K562 (cell line): ENCODE results near the gene PLIN5. TPM values are rescaled to one million over a fixed set of nuclear protein-coding genes. Genes with fewer than 3 reads are reported as not detected.

Experiments used
- BRF1 ChIP-seq: IDR thresholded peaks from 3 replicates; pipeline ENCODE4 v1.6.1; 2011; ENCODE audit warnings: borderline replicate concordance, mild to moderate bottlenecking; ENCODE audit not compliant: insufficient read length; ENCODE audit errors: extremely low read depth
- CBX3 ChIP-seq, 2 experiments: IDR thresholded peaks; 1 replicate in 1 of 2; 2 replicates in 1 of 2; pipeline ENCODE4 v1.6.1; 2012; ENCODE audit warnings: inconsistent platforms in 2 of 2, low read length in 2 of 2, borderline replicate concordance in 1 of 2, control low read depth in 1 of 2
- CHD2 ChIP-seq: IDR thresholded peaks from 2 replicates; pipeline ENCODE4 v1.6.1; 2011; ENCODE audit warnings: low read depth, low read length
- DEAF1 ChIP-seq: fragments of 450-650 bp; formaldehyde crosslinking; IDR thresholded peaks from 2 replicates; pipeline ENCODE4 v1.4.0; 2020; ENCODE audit warnings: mild to moderate bottlenecking, moderate library complexity
- DLX4 ChIP-seq: fragments of 250-450 bp; sonication (Bioruptor Pico); IDR thresholded peaks from 2 replicates; pipeline ENCODE4 v1.6.1; 2021; ENCODE audit warnings: mild to moderate bottlenecking
- KDM1A ChIP-seq, 2 experiments: fragments of 450-650 bp; IDR thresholded peaks; 2 replicates each; pipeline ENCODE4 v1.6.1; 2016; ENCODE audit warnings: mild to moderate bottlenecking in 2 of 2
- RBM25 ChIP-seq: fragments of 200-400 bp; formaldehyde crosslinking; IDR thresholded peaks from 2 replicates; pipeline ENCODE4 v1.6.1; 2018; ENCODE audit warnings: low read length, low read depth, moderate library complexity; ENCODE audit not compliant: severe bottlenecking
- RCOR1 ChIP-seq, 2 experiments: IDR thresholded peaks; 2 replicates each; pipeline ENCODE4 v1.6.1; 2012; ENCODE audit warnings: low read depth in 2 of 2, low read length in 2 of 2, borderline replicate concordance in 1 of 2, improper control_type of control experiment in 1 of 2
- SIRT6 ChIP-seq: IDR thresholded peaks from one replicate; pipeline ENCODE4 v1.6.1; 2012; ENCODE audit warnings: low read depth, mild to moderate bottlenecking, control low read depth, inconsistent platforms, low read length, moderate library complexity
- ZNF407 ChIP-seq: fragments of 450-650 bp; IDR thresholded peaks from 2 replicates; pipeline ENCODE4 v1.6.1; 2016; ENCODE audit warnings: low read depth
- ZNF583 ChIP-seq: fragments of 250-450 bp; sonication (Bioruptor Pico); IDR thresholded peaks from 2 replicates; pipeline ENCODE4 v1.4.0; 2020
- ZNF592 ChIP-seq: fragments of 450-650 bp; IDR thresholded peaks from 2 replicates; pipeline ENCODE4 v1.6.1; 2017; ENCODE audit warnings: antibody characterized with exemption, mild to moderate bottlenecking
- polyA plus RNA-seq, 8 experiments: library from polyadenylated mRNA; depleted of rRNA in 4 of 8; stranded (reverse) in 5 of 8; unstranded in 3 of 8; fragments of >200 nt; fragmentation: Nextera tagmentation in 2 of 8; fragmentation: Illumina TruSeq in 1 of 8; extraction: Ambion mirVana in 2 of 8; extraction: Trizol in 1 of 8; gene quantifications; 2 replicates each; pipeline versions ENCODE4 v1.2.1 to v1.2.3, GENCODE V29; 2011 to 2014; ENCODE audit warnings: inconsistent platforms in 1 of 8, missing spikeins in 1 of 8
- total RNA-seq, 7 experiments: library from RNA; depleted of rRNA in 6 of 7; stranded (reverse); fragments of >200 nt in 6 of 7; fragmentation: Illumina TruSeq in 2 of 7; extraction: Trizol in 2 of 7; gene quantifications; 2 replicates each; pipeline versions ENCODE4 v1.2.1 to v1.2.3, GENCODE V29; 2011 to 2021; ENCODE audit warnings: low replicate concordance in 1 of 7

Gene PLIN5
- total and polyA plus RNA-seq, 9 of the 15 experiments (the other 6 are each of a cell fraction or from before 2014, with no cell fraction given) = 0.04 to 1.3 (median 0.50) TPM

GRCh38 chr19:4516199-4516938 lies 18.7 kb downstream of the PLIN5 start (continued):
- TF ChIP-seq DEAF1 (CRISPR knock-in tag) (no peak), RCOR1 (IDR thresholded peaks at IDR 0.05; ENCODE audit: borderline replicate concordance in 1 of 2, low read depth in 2 of 2, low read length in 2 of 2) (0 out of 4 replicates have a peak, but pooled peaks of 1 of the 2 experiments have one; percentile 16), CHD2 (no peak), ZNF583 (CRISPR knock-in tag) (no peak), CBX3 (IDR thresholded peaks at IDR 0.05; ENCODE audit: borderline replicate concordance in 1 of 2, low read length in 2 of 2) (no peak), BRF1 (no peak), SIRT6 (no peak), ZNF407 (no peak), DLX4 (CRISPR knock-in tag) (no peak), KDM1A (IDR thresholded peaks at IDR 0.05) (peak; percentile 54 to 60; a peak in 3 of 4 replicates), ZNF592 (no peak), RBM25 (peak; percentile 87)
